ENCODE results near the gene SGK1. TPM values are rescaled to one million over a fixed set of nuclear protein-coding genes. Genes with fewer than 3 reads are reported as not detected.
A peak's percentile ranks its signal among the peaks of the same experiment; 100 is the strongest.

SGK1 gene
- total RNA-seq, 1 experiment from 2014 or later, result 7.8 TPM

- Histone ChIP-seq H3K14ac (ENCODE audit: insufficient read depth, low read length) (no peak overlapping the region), H2BK12ac (ENCODE audit: insufficient read length, low read depth, low read length) (no peak overlapping the region), H3K4me2 (ENCODE audit: insufficient read depth, insufficient read length, low read length) (peak overlapping the region; percentile 36), H4K8ac (replicated peaks; ENCODE audit: insufficient read length, low read depth, low read length) (no peak overlapping the region), H3T11ph (ENCODE audit: low read length) (no peak overlapping the region), H2BK5ac (ENCODE audit: insufficient read length, low read length) (no peak overlapping the region), H3K18ac (ENCODE audit: insufficient read length, low read depth, low read length) (no peak overlapping the region), H4K91ac (ENCODE audit: insufficient read length, low read depth, low read length) (no peak overlapping the region), H3K56ac (ENCODE audit: insufficient read length, low read depth, low read length) (no peak overlapping the region), H2BK120ac (ENCODE audit: low read depth, low read length, poor library complexity, severe bottlenecking) (no peak overlapping the region), H2AK5ac (ENCODE audit: insufficient read length, low read length) (no peak overlapping the region), H3K9ac (ENCODE audit: extremely low read depth, insufficient read length, low read length) (no peak overlapping the region), H2BK15ac (ENCODE audit: low read depth, low read length) (no peak overlapping the region), H2AFZ (ENCODE audit: low read length) (no peak overlapping the region), H3K4ac (ENCODE audit: low read depth, low read length) (no peak overlapping the region), H3K79me1 (ENCODE audit: insufficient read depth, low read depth, low read length, poor library complexity, severe bottlenecking) (no peaks in the 10 kb centered on the region), H2BK20ac (ENCODE audit: low read depth, low read length, poor library complexity, severe bottlenecking) (no peak overlapping the region), H3K27ac (ENCODE audit: insufficient read length, low read depth, low read length) (peak overlapping the region; percentile 72), H3K4me1 (ENCODE audit: insufficient read depth, low read length) (peaks cover 4% of the 10 kb centered on the region; the same call in 1 of the 2 replicates), H4K20me1 (ENCODE audit: control insufficient read depth, insufficient read depth, insufficient read length) (no peaks in the 10 kb centered on the region), H3K9me3 (ENCODE audit: control insufficient read depth, low read depth, low read length) (no peaks in the 10 kb centered on the region), H3K23me2 (ENCODE audit: insufficient read length, low read depth, low read length, poor library complexity, severe bottlenecking) (no peaks in the 10 kb centered on the region), H3K23ac (ENCODE audit: insufficient read length, low read depth, low read length) (no peak overlapping the region), H3K79me2 (ENCODE audit: insufficient read depth, low read length) (no peaks in the 10 kb centered on the region), H3K27me3 (ENCODE audit: insufficient read depth, low read length) (no peaks in the 10 kb centered on the region), H4K5ac (ENCODE audit: insufficient read length, low read depth, low read length) (no peak overlapping the region)
- H3K9me3 Mint-ChIP-seq, result peaks cover 5 to 8% of the 10 kb centered on the region in 2 experiments; a peak in 3 of 5 replicates
- H3K4me3 Mint-ChIP-seq, result 0 out of 5 replicates have a peak overlapping the region, but pooled peaks of 1 of the 2 experiments have one; percentile 0
- no peak for DNase-seq
- H3K27me3 Mint-ChIP-seq (ENCODE audit: low read depth), result no peaks in the 10 kb centered on the region
- peaks cover 17% of the 10 kb centered on the region in 2 experiments for H3K4me1 Mint-ChIP-seq
- H3K36me3 Mint-ChIP-seq (ENCODE audit: insufficient read depth in 1 of 3, low read depth in 3 of 3), result peaks cover 1 to 7% (median 2%) of the 10 kb centered on the region in 3 experiments; a peak in 6 of 7 replicates
- no CpG with 5 or more reads among the region's 1 CpG for WGBS (ENCODE audit: extremely low coverage, insufficient read length, low lambda C conversion rate)
- no peak for TF ChIP-seq CTCF (conservative IDR thresholded peaks at IDR 0.05)
- peak overlapping the region; percentile 7 to 94 (median 82); a peak in 5 of 7 replicates for H3K27ac Mint-ChIP-seq
Measured at GRCh38 chr6:134161041-134161440, 156.9 kb downstream of the SGK1 start.
